Measurements from ENCODE around the gene LBP. TPM values are rescaled to one million over a fixed set of nuclear protein-coding genes. Genes with fewer than 3 reads are reported as not detected.

Gene LBP
- total RNA-seq, 6 experiments from 2014 or later, result 380 to 2,142 (median 1,251) TPM

- H3K4me3 ChIP-seq, result no peak overlapping the region
- intact Hi-C loops (cut with DNase I), result loop anchor here (5.0 to 10.0 kb wide), 2 partner anchors 65 to 68 kb away; no protein-coding TSS in a partner anchor
- ATAC-seq (no peak), DNase-seq (no peak)
- no peak overlapping the region for H3K27ac ChIP-seq
- no peaks in the 10 kb centered on the region for H3K4me1 ChIP-seq
- H3K27me3 ChIP-seq, result no peaks in the 10 kb centered on the region
- TF ChIP-seq POLR2A (IDR thresholded peaks at IDR 0.05), result no peak
- TF ChIP-seq, protein P1, sequence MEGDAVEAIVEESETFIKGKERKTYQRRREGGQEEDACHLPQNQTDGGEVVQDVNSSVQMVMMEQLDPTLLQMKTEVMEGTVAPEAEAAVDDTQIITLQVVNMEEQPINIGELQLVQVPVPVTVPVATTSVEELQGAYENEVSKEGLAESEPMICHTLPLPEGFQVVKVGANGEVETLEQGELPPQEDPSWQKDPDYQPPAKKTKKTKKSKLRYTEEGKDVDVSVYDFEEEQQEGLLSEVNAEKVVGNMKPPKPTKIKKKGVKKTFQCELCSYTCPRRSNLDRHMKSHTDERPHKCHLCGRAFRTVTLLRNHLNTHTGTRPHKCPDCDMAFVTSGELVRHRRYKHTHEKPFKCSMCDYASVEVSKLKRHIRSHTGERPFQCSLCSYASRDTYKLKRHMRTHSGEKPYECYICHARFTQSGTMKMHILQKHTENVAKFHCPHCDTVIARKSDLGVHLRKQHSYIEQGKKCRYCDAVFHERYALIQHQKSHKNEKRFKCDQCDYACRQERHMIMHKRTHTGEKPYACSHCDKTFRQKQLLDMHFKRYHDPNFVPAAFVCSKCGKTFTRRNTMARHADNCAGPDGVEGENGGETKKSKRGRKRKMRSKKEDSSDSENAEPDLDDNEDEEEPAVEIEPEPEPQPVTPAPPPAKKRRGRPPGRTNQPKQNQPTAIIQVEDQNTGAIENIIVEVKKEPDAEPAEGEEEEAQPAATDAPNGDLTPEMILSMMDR (IDR thresholded peaks at IDR 0.05), result no peak
- no peaks in the 10 kb centered on the region for H3K9me3 ChIP-seq
- H3K36me3 ChIP-seq, result no peaks in the 10 kb centered on the region
- WGBS (ENCODE audit: insufficient coverage, low coverage, low lambda C conversion rate, missing lambda C conversion rate), result 71% methylated on average over 1 of the region's 6 CpGs
These were observed 46.3 kb upstream of the LBP start for GRCh38 chr20:38299963-38300362.

DNA sequence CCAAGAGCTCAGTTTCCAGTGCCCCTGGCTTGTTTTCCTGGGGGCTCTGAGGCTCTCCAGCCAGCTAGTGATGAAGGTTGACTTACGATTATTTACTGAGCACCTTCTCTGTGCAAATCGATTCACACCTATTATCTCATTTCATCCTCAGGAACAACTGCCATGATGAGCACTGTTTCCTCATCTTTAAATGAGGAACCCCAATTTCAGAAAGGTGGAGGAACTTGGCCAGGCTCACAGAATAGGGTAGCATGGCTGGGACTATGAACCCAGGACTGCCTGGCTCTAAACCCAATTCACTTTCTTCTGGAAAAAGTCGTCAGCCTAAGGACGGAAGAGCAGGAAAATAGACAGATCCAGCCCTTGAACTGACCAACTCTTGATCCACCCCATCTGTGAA is 45.8 kb upstream of the LBP start:
- no peak overlapping the region for H3K4me3 ChIP-seq
- H3K9me3 ChIP-seq, result no peaks in the 10 kb centered on the region
- H3K36me3 ChIP-seq, result no peaks in the 10 kb centered on the region
- no peak overlapping the region for H3K27ac ChIP-seq
- H3K27me3 ChIP-seq, result no peaks in the 10 kb centered on the region
- H3K4me1 ChIP-seq, result no peaks in the 10 kb centered on the region
- no peak for ATAC-seq
- 79% methylated on average over 4 of the region's 4 CpGs for WGBS (ENCODE audit: insufficient coverage, low coverage, low lambda C conversion rate, missing lambda C conversion rate)
- intact Hi-C loops (cut with DNase I), result loop anchor here (5.0 to 10.0 kb wide), 2 partner anchors 66 to 68 kb away; no protein-coding TSS in a partner anchor
- no peak for TF ChIP-seq POLR2A (IDR thresholded peaks at IDR 0.05)
- TF ChIP-seq, protein P1 (IDR thresholded peaks at IDR 0.05), result no peak
- no peak for DNase-seq

- Histone ChIP-seq H3K9me3 (no peaks in the 10 kb centered on the region), H3K4me3 (no peak overlapping the region), H3K27ac (no peak overlapping the region), H3K27me3 (no peaks in the 10 kb centered on the region), H3K4me1 (no peaks in the 10 kb centered on the region), H3K36me3 (no peaks in the 10 kb centered on the region)
- WGBS (ENCODE audit: insufficient coverage, low coverage, low lambda C conversion rate, missing lambda C conversion rate), result no CpG with 5 or more reads among the region's 3 CpGs
- DNase-seq, result no peak
- TF ChIP-seq, protein P1 (IDR thresholded peaks at IDR 0.05), result no peak
- no peak for TF ChIP-seq POLR2A (IDR thresholded peaks at IDR 0.05)
- intact Hi-C loops (cut with DNase I), result loop anchor here (5.0 to 10.0 kb wide), 2 partner anchors 67 to 69 kb away; no protein-coding TSS in a partner anchor
- no peak for ATAC-seq
These were observed 45.0 kb upstream of the LBP start for GRCh38 chr20:38301309-38301708.

DNA sequence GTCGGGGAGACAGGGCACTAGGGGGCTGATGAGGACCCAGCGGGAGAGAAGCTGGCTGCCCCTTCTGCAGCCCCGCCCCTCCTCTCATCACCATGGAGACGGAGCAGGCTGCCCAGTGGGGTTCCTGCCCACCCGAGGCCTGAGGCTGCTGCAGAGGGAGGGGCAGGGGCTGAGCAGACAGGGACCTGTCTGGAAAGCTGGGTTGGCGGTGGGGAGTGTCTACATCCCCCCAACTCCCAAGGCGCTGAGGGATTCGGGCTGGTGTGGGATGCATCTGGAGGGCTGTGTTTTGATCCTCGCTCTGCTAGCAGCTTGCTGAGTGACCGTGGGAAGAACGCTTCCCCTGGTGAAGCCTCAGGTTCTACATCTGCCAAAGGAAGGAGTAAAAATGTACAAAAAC is 43.5 kb upstream of the LBP start:
- no peak overlapping the region for H3K4me3 ChIP-seq
- intact Hi-C loops (cut with DNase I), result loop anchor here (5.0 to 10.0 kb wide), 2 partner anchors 68 to 70 kb away; no protein-coding TSS in a partner anchor
- H3K27me3 ChIP-seq, result no peaks in the 10 kb centered on the region
- no peaks in the 10 kb centered on the region for H3K4me1 ChIP-seq
- 25% methylated on average over 6 of the region's 11 CpGs for WGBS (ENCODE audit: insufficient coverage, low coverage, low lambda C conversion rate, missing lambda C conversion rate)
- TF ChIP-seq, protein P1 (IDR thresholded peaks at IDR 0.05), result no peak
- TF ChIP-seq POLR2A (IDR thresholded peaks at IDR 0.05), result no peak
- no peak for DNase-seq
- no peaks in the 10 kb centered on the region for H3K36me3 ChIP-seq
- no peak overlapping the region for H3K27ac ChIP-seq
- H3K9me3 ChIP-seq, result no peaks in the 10 kb centered on the region
- no peak for ATAC-seq
